GM18867 (cell line): ENCODE measurements around the gene SLC38A9.

Experiments used
- ATAC-seq: cut with Tn5 transposase; IDR thresholded peaks from one replicate; pipeline ENCODE4 v1.9.1; 2021; ENCODE audit warnings: mild to moderate bottlenecking, moderate library complexity; ENCODE audit not compliant: unreplicated experiment

SLC38A9 gene

GRCh38 chr5:55584398-55585205, 127.5 kb downstream of the SLC38A9 start:
- ATAC-seq: no peak

GRCh38 chr5:55583578-55583977, 128.5 kb downstream of the SLC38A9 start:
- ATAC-seq: no peak

- ATAC-seq: no peak
These were observed 129.9 kb downstream of the SLC38A9 start for GRCh38 chr5:55582256-55582655.

GRCh38 chr5:55580042-55580441, 132.1 kb downstream of the SLC38A9 start:
- ATAC-seq: no peak

- no peak for ATAC-seq
These were observed 133.4 kb downstream of the SLC38A9 start for GRCh38 chr5:55578771-55579170.

GRCh38 chr5:55577353-55578060, 134.6 kb downstream of the SLC38A9 start:
- ATAC-seq: no peak

GRCh38 chr5:55576661-55577060, 135.5 kb downstream of the SLC38A9 start:
- ATAC-seq: no peak
